Neural cell (in vitro differentiated cells): Measurements from ENCODE around the gene SPATA7. TPM values are rescaled to one million over a fixed set of nuclear protein-coding genes. Genes with fewer than 3 reads are reported as not detected.

ENCODE experiments used
- H2AFZ ChIP-seq: fragments of 200-600, 300-800 bp; sonication (generic), shearing (Covaris generic); 2 replicates; pipeline ENCODE4 v1.6.0; 2014; ENCODE audit warnings: low read depth, mild to moderate bottlenecking, antibody characterized with exemption, low read length, moderate library complexity
- H3F3A ChIP-seq: fragments of 200-600 bp; shearing (Covaris generic); 2 replicates; pipeline ENCODE4 v1.6.1; 2016; ENCODE audit warnings: mild to moderate bottlenecking, moderate library complexity, mixed read lengths, antibody characterized with exemption, low read length; ENCODE audit not compliant: insufficient read depth, poor library complexity, severe bottlenecking
- H3K27ac ChIP-seq: fragments of 200-600, 300-800 bp; sonication (generic), shearing (Covaris generic); 2 replicates; pipeline ENCODE4 v1.5.1; 2014; ENCODE audit warnings: mild to moderate bottlenecking, low read length, moderate library complexity
- H3K27me3 ChIP-seq: fragments of 300-800, 200-600 bp; sonication (generic), shearing (Covaris generic); 2 replicates; pipeline ENCODE4 v1.6.0; 2014; ENCODE audit warnings: mild to moderate bottlenecking, low read depth, low read length, moderate library complexity; ENCODE audit not compliant: insufficient read depth
- H3K36me3 ChIP-seq: fragments of 300-800, 200-600 bp; sonication (generic), shearing (Covaris generic); 2 replicates; pipeline ENCODE4 v1.5.1; 2014; ENCODE audit warnings: mild to moderate bottlenecking, antibody characterized with exemption, low read length, moderate library complexity; ENCODE audit not compliant: insufficient read depth
- H3K4me2 ChIP-seq: fragments of 300-800, 200-600 bp; sonication (generic), shearing (Covaris generic); 2 replicates; pipeline ENCODE4 v1.6.0; 2014; ENCODE audit warnings: mild to moderate bottlenecking, low read length
- H3K4me3 ChIP-seq: fragments of 300-800, 200-600 bp; sonication (generic), shearing (Covaris generic); 2 replicates; pipeline ENCODE4 v1.5.1; 2014; ENCODE audit warnings: mild to moderate bottlenecking, low read length, moderate library complexity
- H3K79me2 ChIP-seq: fragments of 200-600 bp; shearing (Covaris generic); replicated peaks from 2 replicates; pipeline ENCODE4 v1.6.0; 2014; ENCODE audit warnings: mild to moderate bottlenecking, low read length, moderate library complexity; ENCODE audit not compliant: insufficient read depth
- H3K9ac ChIP-seq: fragments of 300-800, 200-600 bp; sonication (generic), shearing (Covaris generic); 2 replicates; pipeline ENCODE4 v1.6.1; 2016; ENCODE audit warnings: mild to moderate bottlenecking, low read length, mixed read lengths
- H3K9me2 ChIP-seq: fragments of 200-600 bp; shearing (Covaris generic); 2 replicates; pipeline ENCODE4 v1.6.1; 2016; ENCODE audit warnings: mild to moderate bottlenecking, low read length, mixed read lengths; ENCODE audit not compliant: insufficient read depth
- H3K9me3 ChIP-seq: fragments of 200-600, 300-800 bp; sonication (generic), shearing (Covaris generic); 2 replicates; pipeline ENCODE4 v1.6.1; 2016; ENCODE audit warnings: mild to moderate bottlenecking, mixed run types, low read length, moderate library complexity, mixed read lengths
- H4K20me1 ChIP-seq: fragments of 200-600 bp; shearing (Covaris generic); 2 replicates; pipeline ENCODE4 v1.6.1; 2016; ENCODE audit warnings: mild to moderate bottlenecking, mixed run types; ENCODE audit not compliant: insufficient read depth
- CTCF ChIP-seq: fragments of 450-650 bp; IDR thresholded peaks from 2 replicates; pipeline ENCODE4 v1.5.1; 2014; ENCODE audit warnings: antibody characterized with exemption, mild to moderate bottlenecking, moderate library complexity; ENCODE audit not compliant: poor library complexity, severe bottlenecking
- EP300 ChIP-seq: fragments of 450-650 bp; conservative IDR thresholded peaks from 2 replicates; pipeline ENCODE4 v1.6.1; 2014; ENCODE audit warnings: antibody characterized with exemption, mild to moderate bottlenecking, moderate library complexity; ENCODE audit not compliant: poor library complexity, severe bottlenecking
- EZH2 ChIP-seq: fragments of 200-600, 300-800 bp; shearing (Covaris generic), sonication (generic); IDR thresholded peaks from 2 replicates; pipeline ENCODE4 v1.6.1; 2014; ENCODE audit warnings: antibody characterized with exemption, low read length, borderline replicate concordance, mild to moderate bottlenecking; ENCODE audit not compliant: insufficient read depth, poor library complexity, severe bottlenecking
- MXI1 ChIP-seq: fragments of 450-650 bp; conservative IDR thresholded peaks from 2 replicates; pipeline ENCODE4 v1.6.1; 2014; ENCODE audit warnings: antibody characterized with exemption, mild to moderate bottlenecking; ENCODE audit not compliant: poor library complexity, severe bottlenecking
- POLR2AphosphoS5 ChIP-seq: IDR thresholded peaks from 2 replicates; pipeline ENCODE4 v1.6.1; 2012
- RAD21 ChIP-seq: fragments of 450-650 bp; conservative IDR thresholded peaks from 2 replicates; pipeline ENCODE4 v1.6.1; 2014; ENCODE audit warnings: antibody characterized with exemption, mild to moderate bottlenecking, moderate library complexity
- SMC3 ChIP-seq: fragments of 450-650 bp; conservative IDR thresholded peaks from 2 replicates; pipeline ENCODE4 v1.6.1; 2014; ENCODE audit warnings: antibody characterized with exemption, mild to moderate bottlenecking, moderate library complexity; ENCODE audit not compliant: poor library complexity
- TAF1 ChIP-seq: IDR thresholded peaks from 2 replicates; pipeline ENCODE4 v1.6.1; 2012; ENCODE audit warnings: low read depth
- polyA plus RNA-seq: library from polyadenylated mRNA; depleted of rRNA; stranded (reverse); fragments of >200 nt; gene quantifications from 2 replicates; pipeline ENCODE4 v1.2.3, GENCODE V29; 2014
- TF ChIP-seq, protein P1 (sequence below): IDR thresholded peaks from 2 replicates; pipeline ENCODE4 v1.6.1; 2012; ENCODE audit warnings: borderline replicate concordance

The SPATA7 gene
- polyA plus RNA-seq, 1 donor from 2014 or later, result 31.4 TPM

DNA sequence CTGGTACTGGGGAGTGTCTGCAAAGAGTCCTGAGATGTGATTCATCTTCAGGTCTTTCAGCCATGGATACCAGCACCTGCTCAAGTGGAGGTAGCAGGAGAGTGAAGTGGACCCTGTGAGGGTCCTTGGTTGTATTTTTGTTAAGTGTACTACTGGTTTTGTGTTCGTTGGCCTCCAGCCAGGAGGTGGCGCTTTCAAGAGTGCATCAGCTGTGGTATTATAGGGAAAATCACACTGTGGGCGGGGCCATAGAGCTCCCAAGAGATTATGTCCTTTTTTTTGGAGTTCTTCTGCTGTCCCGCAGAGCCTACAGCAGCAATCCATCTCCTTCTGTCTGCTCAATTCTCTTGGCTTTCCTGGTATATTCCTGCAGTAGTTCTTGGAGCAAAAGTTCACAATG, 66.8 kb downstream of the SPATA7 start:
- no peak overlapping the region for H3K4me3 ChIP-seq
- H3K4me2 ChIP-seq, result no peak overlapping the region
- peaks cover 13% of the 10 kb centered on the region for H3K36me3 ChIP-seq
- H3K27ac ChIP-seq, result no peak overlapping the region
- TF ChIP-seq POLR2AphosphoS5 (no peak), MXI1 (no peak), CTCF (no peak), SMC3 (no peak), EP300 (no peak), RAD21 (no peak), TAF1 (no peak), EZH2 (no peak)
- TF ChIP-seq, protein P1, sequence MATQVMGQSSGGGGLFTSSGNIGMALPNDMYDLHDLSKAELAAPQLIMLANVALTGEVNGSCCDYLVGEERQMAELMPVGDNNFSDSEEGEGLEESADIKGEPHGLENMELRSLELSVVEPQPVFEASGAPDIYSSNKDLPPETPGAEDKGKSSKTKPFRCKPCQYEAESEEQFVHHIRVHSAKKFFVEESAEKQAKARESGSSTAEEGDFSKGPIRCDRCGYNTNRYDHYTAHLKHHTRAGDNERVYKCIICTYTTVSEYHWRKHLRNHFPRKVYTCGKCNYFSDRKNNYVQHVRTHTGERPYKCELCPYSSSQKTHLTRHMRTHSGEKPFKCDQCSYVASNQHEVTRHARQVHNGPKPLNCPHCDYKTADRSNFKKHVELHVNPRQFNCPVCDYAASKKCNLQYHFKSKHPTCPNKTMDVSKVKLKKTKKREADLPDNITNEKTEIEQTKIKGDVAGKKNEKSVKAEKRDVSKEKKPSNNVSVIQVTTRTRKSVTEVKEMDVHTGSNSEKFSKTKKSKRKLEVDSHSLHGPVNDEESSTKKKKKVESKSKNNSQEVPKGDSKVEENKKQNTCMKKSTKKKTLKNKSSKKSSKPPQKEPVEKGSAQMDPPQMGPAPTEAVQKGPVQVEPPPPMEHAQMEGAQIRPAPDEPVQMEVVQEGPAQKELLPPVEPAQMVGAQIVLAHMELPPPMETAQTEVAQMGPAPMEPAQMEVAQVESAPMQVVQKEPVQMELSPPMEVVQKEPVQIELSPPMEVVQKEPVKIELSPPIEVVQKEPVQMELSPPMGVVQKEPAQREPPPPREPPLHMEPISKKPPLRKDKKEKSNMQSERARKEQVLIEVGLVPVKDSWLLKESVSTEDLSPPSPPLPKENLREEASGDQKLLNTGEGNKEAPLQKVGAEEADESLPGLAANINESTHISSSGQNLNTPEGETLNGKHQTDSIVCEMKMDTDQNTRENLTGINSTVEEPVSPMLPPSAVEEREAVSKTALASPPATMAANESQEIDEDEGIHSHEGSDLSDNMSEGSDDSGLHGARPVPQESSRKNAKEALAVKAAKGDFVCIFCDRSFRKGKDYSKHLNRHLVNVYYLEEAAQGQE, result no peak
- H3K79me2 ChIP-seq, result no peaks in the 10 kb centered on the region
- no peak overlapping the region for H2AFZ ChIP-seq
- no peak overlapping the region for H3K9ac ChIP-seq
- H3F3A ChIP-seq, result no peaks in the 10 kb centered on the region
- no peaks in the 10 kb centered on the region for H3K9me3 ChIP-seq
- no peaks in the 10 kb centered on the region for H4K20me1 ChIP-seq
- no peaks in the 10 kb centered on the region for H3K9me2 ChIP-seq
- no peaks in the 10 kb centered on the region for H3K27me3 ChIP-seq

GRCh38 chr14:88454886-88455285, 69.4 kb downstream of the SPATA7 start:
- Histone ChIP-seq H3K4me3 (no peak overlapping the region), H3K79me2 (no peaks in the 10 kb centered on the region), H4K20me1 (no peaks in the 10 kb centered on the region), H3K4me2 (no peak overlapping the region), H3K9me3 (no peaks in the 10 kb centered on the region), H3K9me2 (no peaks in the 10 kb centered on the region), H3F3A (no peaks in the 10 kb centered on the region), H3K27me3 (no peaks in the 10 kb centered on the region), H2AFZ (no peak overlapping the region), H3K9ac (no peak overlapping the region), H3K27ac (no peak overlapping the region), H3K36me3 (peaks cover 13% of the 10 kb centered on the region)
- TF ChIP-seq SMC3 (no peak), MXI1 (no peak), TAF1 (no peak), CTCF (no peak), EP300 (no peak), POLR2AphosphoS5 (no peak), EZH2 (no peak), RAD21 (no peak)
- TF ChIP-seq, protein P1, result no peak
